Upper lobe of left lung (tissue), 4 donors: Measurements from ENCODE around the gene CREBZF.
A peak's percentile ranks its signal among the peaks of the same experiment; 100 is the strongest.

ENCODE experiments used
- EP300 ChIP-seq, 4 donors: sonication (generic); formaldehyde crosslinking; IDR thresholded peaks; one replicate each; pipeline ENCODE4 v1.5.1; 2017; ENCODE audit warnings: antibody characterized with exemption in 4 of 4, control low read depth in 2 of 4
- POLR2A ChIP-seq, 4 donors: fragments of 450-650 bp; IDR thresholded peaks; one replicate each; pipeline ENCODE4 v1.5.1; 2016 to 2017; ENCODE audit warnings: antibody characterized with exemption in 4 of 4, mild to moderate bottlenecking in 2 of 4
- POLR2AphosphoS5 ChIP-seq, 2 donors: sonication (generic); formaldehyde crosslinking; IDR thresholded peaks; one replicate each; pipeline ENCODE4 v1.5.1; 2017; ENCODE audit warnings: antibody characterized with exemption in 2 of 2
- TF ChIP-seq, protein P1 (sequence below), 6 experiments: fragments of 450-650 bp in 4 of 6; fragments of 200-600 bp in 2 of 6; sonication (generic) in 2 of 6; IDR thresholded peaks; one replicate each; pipeline ENCODE4 v1.5.1; 2016 to 2019; ENCODE audit warnings: antibody characterized with exemption in 6 of 6

DNA sequence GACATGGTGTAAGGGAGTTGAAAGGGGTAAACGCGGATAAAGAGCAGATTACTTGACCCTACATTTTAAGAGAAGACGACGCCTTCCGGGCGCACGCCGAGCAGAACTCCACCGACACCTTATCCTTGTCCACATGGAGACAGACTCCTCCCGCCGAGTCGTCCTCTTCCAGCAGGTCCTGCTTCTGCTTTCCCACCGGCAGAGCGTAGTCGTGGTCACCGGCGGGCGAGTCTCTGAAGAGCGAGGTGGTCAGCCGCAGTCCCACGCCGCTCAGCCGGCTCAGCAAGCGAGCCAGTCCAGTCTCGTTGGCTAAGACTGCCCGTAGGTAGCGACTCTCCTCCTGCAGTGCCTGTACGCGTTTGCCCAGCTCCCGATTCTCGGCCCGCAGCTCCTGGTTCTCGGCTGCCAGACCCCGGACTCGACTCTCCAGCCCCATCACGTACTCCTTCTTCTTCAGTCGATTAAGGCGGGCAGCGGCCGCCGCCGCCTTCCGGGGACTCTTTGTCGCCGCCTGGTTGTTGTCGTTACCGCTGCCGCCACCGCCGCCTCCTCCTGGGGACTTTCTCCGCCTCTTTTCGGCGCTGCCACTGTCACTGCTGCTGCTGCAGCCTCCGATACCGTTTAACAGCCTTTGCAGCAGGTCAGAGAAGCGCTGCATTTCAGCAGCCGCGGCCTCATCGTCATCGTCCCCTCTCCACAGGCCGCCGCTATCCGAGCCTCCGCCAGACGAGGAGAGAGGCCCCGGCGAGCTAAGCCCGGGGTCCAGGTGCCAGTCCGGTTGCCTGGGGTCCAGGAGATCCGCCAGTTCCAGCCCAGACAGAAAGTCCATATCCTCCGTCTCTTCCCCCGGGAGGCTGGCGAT, 945 bp downstream of the CREBZF start:
- TF ChIP-seq, protein P1, sequence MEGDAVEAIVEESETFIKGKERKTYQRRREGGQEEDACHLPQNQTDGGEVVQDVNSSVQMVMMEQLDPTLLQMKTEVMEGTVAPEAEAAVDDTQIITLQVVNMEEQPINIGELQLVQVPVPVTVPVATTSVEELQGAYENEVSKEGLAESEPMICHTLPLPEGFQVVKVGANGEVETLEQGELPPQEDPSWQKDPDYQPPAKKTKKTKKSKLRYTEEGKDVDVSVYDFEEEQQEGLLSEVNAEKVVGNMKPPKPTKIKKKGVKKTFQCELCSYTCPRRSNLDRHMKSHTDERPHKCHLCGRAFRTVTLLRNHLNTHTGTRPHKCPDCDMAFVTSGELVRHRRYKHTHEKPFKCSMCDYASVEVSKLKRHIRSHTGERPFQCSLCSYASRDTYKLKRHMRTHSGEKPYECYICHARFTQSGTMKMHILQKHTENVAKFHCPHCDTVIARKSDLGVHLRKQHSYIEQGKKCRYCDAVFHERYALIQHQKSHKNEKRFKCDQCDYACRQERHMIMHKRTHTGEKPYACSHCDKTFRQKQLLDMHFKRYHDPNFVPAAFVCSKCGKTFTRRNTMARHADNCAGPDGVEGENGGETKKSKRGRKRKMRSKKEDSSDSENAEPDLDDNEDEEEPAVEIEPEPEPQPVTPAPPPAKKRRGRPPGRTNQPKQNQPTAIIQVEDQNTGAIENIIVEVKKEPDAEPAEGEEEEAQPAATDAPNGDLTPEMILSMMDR (IDR thresholded peaks at IDR 0.05), result peak; percentile 35 to 75 (median 67)
- TF ChIP-seq POLR2A (IDR thresholded peaks at IDR 0.05) (peak in 1 of 4 donors; percentile 39), EP300 (IDR thresholded peaks at IDR 0.05) (no peak), POLR2AphosphoS5 (IDR thresholded peaks at IDR 0.05) (no peak)
